Measurements from ENCODE around the gene ESD.
"Not testable (repeated sequence)": the region's sequence is repeated elsewhere in the genome, so short reads cannot be mapped to it uniquely, and the experiment has no call there.

Gene ESD

DNA sequence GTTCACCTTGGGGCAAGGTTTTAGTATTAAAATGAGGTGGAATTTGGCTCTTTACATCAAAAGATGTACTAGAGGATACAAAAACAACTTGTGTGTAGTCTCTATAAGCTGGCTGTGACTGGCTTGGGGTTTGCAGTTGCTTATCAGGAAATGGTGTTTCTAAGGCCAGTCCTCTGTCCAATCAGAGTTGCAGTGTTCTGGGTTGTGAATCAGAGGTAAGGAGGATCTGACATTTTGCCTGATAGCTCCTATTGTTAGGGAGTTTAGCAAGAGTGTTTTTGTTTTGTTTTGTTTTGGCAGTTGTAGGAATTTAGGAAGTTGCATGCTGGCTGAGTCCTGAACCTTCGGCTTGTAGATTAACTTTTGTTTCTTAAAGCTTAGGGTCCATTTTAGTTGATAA, 20.1 kb upstream of the ESD start:
- Histone ChIP-seq H3K27me3 (ENCODE audit: control insufficient read depth in 1 of 2, insufficient read depth in 2 of 2, low read length in 2 of 2) (no peaks in the 10 kb centered on the region), H3K27ac (ENCODE audit: low read length) (no peak overlapping the region), H3K9ac (ENCODE audit: low read length in 2 of 2) (no peak overlapping the region), H3K4me1 (ENCODE audit: control insufficient read depth, insufficient read depth, low read length) (no peaks in the 10 kb centered on the region), H3K4me3 (ENCODE audit: low read length in 2 of 2) (no peak overlapping the region), H3K9me3 (ENCODE audit: control insufficient read depth in 2 of 2, low read length in 2 of 2) (peaks cover 0 to 4% of the 10 kb centered on the region in 2 donors), H3K36me3 (ENCODE audit: control insufficient read depth in 2 of 2, insufficient read depth in 2 of 2, low read length in 2 of 2) (no peaks in the 10 kb centered on the region)

DNA sequence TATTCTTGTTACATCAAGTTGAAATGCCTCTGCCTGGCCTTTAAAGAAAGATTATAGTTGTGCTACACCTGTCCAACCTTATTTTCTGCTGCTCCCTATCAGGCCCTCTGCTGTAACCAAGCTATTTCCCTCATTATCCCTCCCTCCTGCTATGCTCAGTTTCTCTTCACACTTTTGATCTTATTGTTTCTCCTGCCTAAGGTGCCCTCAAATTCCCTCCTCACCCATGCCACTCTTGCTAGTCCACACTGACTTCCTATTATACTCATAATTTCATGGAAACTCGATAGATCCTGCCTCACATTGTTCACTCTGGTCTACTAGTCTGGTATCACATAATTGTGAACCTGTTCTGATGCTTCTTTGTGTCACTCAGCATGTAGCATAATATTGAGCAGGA, 19.4 kb upstream of the ESD start:
- no peaks in the 10 kb centered on the region for H3K4me1 ChIP-seq (ENCODE audit: control insufficient read depth, insufficient read depth, low read length)
- H3K27me3 ChIP-seq (ENCODE audit: control insufficient read depth in 1 of 2, insufficient read depth in 2 of 2, low read length in 2 of 2), result no peaks in the 10 kb centered on the region

DNA sequence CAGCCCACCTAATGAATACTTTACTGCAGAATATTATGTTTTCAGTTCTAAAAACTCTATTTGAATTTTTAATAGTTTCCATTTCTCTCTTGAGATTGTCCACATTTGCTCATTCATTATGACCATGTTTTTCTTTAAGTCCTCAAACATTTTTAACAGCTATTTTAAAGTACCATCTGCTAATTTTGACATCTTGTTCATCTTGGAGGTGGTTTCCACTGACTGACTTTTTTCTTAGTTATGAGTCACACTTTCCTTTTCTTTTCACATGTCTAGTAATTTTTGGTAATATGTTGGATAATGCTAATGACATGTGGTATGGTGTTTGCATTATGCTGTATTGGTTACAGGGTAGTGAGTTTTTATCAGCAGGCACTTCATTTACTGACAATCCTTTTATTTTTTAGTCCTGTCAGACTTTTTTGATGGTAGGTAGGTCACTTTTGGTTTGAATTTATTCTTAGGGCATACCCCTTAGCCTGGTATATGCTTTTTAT, 15.4 kb upstream of the ESD start:
- no peak overlapping the region for H3K4me3 ChIP-seq (ENCODE audit: low read length in 2 of 2)
- H3K4me1 ChIP-seq (ENCODE audit: control insufficient read depth, insufficient read depth, low read length), result no peaks in the 10 kb centered on the region
- H3K9me3 ChIP-seq (ENCODE audit: control insufficient read depth in 2 of 2, low read length in 2 of 2), result peaks cover 0 to 4% of the 10 kb centered on the region in 2 donors
- no peak overlapping the region for H3K9ac ChIP-seq (ENCODE audit: low read length in 2 of 2)
- no peak overlapping the region for H3K27ac ChIP-seq (ENCODE audit: low read length)
- H3K36me3 ChIP-seq (ENCODE audit: control insufficient read depth in 2 of 2, insufficient read depth in 2 of 2, low read length in 2 of 2), result no peaks in the 10 kb centered on the region
- no peaks in the 10 kb centered on the region for H3K27me3 ChIP-seq (ENCODE audit: control insufficient read depth in 1 of 2, insufficient read depth in 2 of 2, low read length in 2 of 2)

More for the DNA sequence above, 19.4 kb upstream of the ESD start:
- Histone ChIP-seq H3K36me3 (ENCODE audit: control insufficient read depth in 2 of 2, insufficient read depth in 2 of 2, low read length in 2 of 2) (no peaks in the 10 kb centered on the region), H3K9me3 (ENCODE audit: control insufficient read depth in 2 of 2, low read length in 2 of 2) (peaks cover 0 to 4% of the 10 kb centered on the region in 2 donors), H3K27ac (ENCODE audit: low read length) (no peak overlapping the region), H3K9ac (ENCODE audit: low read length in 2 of 2) (no peak overlapping the region), H3K4me3 (ENCODE audit: low read length in 2 of 2) (no peak overlapping the region)

DNA sequence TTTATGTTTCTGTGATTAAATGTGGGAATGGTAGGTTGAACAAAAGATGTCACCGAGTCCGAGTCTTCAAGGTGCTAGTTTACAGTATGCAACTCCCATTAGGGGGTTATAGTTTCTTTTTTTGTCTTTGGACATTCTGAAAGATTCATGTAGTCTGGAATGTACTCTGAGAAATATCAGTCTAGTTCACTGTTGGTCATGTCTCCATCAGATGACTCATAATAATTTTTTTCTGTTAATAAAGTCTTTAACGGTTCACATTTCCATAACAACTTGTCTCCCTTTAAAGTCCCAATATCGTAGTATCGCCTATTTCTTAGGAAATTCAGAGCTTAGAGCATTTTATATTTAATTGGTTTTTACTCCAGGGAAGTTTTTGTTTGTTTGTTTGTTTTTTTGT, 13.5 kb upstream of the ESD start:
- peaks cover 0 to 4% of the 10 kb centered on the region in 2 donors for H3K9me3 ChIP-seq (ENCODE audit: control insufficient read depth in 2 of 2, low read length in 2 of 2)
- no peak overlapping the region for H3K27ac ChIP-seq (ENCODE audit: low read length)
- no peaks in the 10 kb centered on the region for H3K27me3 ChIP-seq (ENCODE audit: control insufficient read depth in 1 of 2, insufficient read depth in 2 of 2, low read length in 2 of 2)
- no peak overlapping the region for H3K4me3 ChIP-seq (ENCODE audit: low read length in 2 of 2)
- no peak overlapping the region for H3K9ac ChIP-seq (ENCODE audit: low read length in 2 of 2)
- H3K4me1 ChIP-seq (ENCODE audit: control insufficient read depth, insufficient read depth, low read length), result no peaks in the 10 kb centered on the region
- no peaks in the 10 kb centered on the region for H3K36me3 ChIP-seq (ENCODE audit: control insufficient read depth in 2 of 2, insufficient read depth in 2 of 2, low read length in 2 of 2)

DNA sequence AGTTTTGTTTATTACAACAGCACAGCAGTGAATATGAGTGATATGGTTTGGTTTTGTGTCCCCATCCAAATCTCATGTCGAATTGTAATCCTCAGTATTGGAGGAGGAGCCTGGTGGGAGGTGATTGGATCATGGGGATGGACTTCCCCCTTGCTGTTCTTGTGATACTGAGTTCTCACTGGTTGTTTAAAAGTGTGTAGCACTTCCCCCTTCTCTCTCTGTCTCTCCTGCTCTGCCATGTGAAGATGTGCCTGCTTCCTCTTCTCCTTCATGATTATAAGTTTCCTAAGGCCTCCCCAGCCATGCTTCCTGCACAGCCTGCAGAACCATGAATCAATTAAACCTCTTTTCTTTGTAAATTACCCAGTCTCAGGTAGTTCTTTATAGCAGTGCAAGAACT, 8.0 kb upstream of the ESD start:
- H3K27ac ChIP-seq (ENCODE audit: low read length); H3K9me3 ChIP-seq (ENCODE audit: control insufficient read depth in 2 of 2, low read length in 2 of 2); H3K27me3 ChIP-seq (ENCODE audit: control insufficient read depth in 1 of 2, insufficient read depth in 2 of 2, low read length in 2 of 2); H3K36me3 ChIP-seq (ENCODE audit: control insufficient read depth in 2 of 2, insufficient read depth in 2 of 2, low read length in 2 of 2); H3K4me1 ChIP-seq (ENCODE audit: control insufficient read depth, insufficient read depth, low read length); H3K4me3 ChIP-seq (ENCODE audit: low read length in 2 of 2); H3K9ac ChIP-seq (ENCODE audit: low read length in 2 of 2): not testable (repeated sequence)

DNA sequence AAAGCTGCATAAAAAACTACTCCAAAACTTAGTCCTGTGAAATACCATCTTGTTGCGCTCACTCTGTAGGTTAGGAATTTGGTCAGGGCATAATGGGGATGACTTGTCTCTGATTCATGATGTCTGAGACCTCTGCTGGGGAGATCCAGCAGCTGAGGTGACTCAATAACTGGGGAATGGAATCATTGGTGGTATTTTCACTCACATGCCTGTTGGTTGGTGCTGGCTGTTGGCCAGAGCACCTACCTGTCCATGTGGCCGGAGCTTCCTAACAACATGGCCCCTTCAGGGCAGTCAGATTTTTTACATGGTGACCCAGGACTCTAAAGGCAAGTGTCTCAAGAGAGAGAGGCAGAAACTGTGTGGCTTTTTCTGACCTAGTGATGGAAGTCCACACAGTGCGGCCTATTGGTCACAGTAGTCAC, 7.4 kb upstream of the ESD start:
- Histone ChIP-seq H3K9ac (ENCODE audit: low read length in 2 of 2) (no peak overlapping the region), H3K4me3 (ENCODE audit: low read length in 2 of 2) (no peak overlapping the region), H3K4me1 (ENCODE audit: control insufficient read depth, insufficient read depth, low read length) (no peaks in the 10 kb centered on the region), H3K27ac (ENCODE audit: low read length) (no peak overlapping the region), H3K36me3 (ENCODE audit: control insufficient read depth in 2 of 2, insufficient read depth in 2 of 2, low read length in 2 of 2) (no peaks in the 10 kb centered on the region), H3K9me3 (ENCODE audit: control insufficient read depth in 2 of 2, low read length in 2 of 2) (no peaks in the 10 kb centered on the region), H3K27me3 (ENCODE audit: control insufficient read depth in 1 of 2, insufficient read depth in 2 of 2, low read length in 2 of 2) (no peaks in the 10 kb centered on the region)

DNA sequence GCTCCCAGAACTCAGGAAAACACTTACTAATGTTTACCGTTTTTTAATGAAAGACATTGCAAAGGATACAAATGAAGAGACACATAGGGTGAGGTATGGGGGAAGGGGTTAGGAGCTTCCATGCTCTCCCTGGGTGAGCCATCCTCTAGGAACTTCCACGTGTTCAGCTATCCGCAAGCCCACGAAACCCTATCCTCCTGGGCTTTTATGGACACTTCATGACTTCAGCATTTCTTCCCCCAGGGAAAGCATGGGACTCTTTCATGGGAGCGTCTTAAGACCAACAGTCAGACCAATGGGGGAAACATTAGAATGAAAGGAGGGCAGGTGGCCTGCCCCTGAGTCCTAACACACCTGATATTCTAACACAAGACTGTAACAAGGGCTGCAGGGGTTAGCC, 6.6 kb upstream of the ESD start:
- Histone ChIP-seq H3K36me3 (ENCODE audit: control insufficient read depth in 2 of 2, insufficient read depth in 2 of 2, low read length in 2 of 2) (no peaks in the 10 kb centered on the region), H3K27me3 (ENCODE audit: control insufficient read depth in 1 of 2, insufficient read depth in 2 of 2, low read length in 2 of 2) (no peaks in the 10 kb centered on the region), H3K4me1 (ENCODE audit: control insufficient read depth, insufficient read depth, low read length) (no peaks in the 10 kb centered on the region), H3K27ac (ENCODE audit: low read length) (no peak overlapping the region), H3K9me3 (ENCODE audit: control insufficient read depth in 2 of 2, low read length in 2 of 2) (no peaks in the 10 kb centered on the region), H3K4me3 (ENCODE audit: low read length in 2 of 2) (no peak overlapping the region), H3K9ac (ENCODE audit: low read length in 2 of 2) (no peak overlapping the region)

DNA sequence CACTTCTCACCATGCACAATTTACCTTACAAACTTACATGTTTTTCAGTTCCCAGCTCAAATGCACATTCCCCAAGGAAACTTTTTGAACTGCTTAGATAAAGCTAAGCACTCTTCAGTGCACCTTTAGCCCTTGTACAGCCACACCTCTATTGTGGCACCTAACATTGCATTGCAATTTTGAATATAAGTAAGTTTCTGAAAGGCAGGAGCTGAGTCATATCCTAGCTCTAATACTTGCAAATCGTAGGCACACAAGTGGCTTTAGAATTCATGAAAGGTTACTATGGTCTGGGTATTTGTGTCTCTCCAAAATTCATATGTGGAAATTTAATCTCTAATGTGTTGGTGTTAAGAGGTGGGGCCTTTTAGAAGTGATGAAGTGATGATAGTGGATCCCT, 4.9 kb upstream of the ESD start:
- no peak overlapping the region for H3K4me3 ChIP-seq (ENCODE audit: low read length in 2 of 2)
- no peak overlapping the region for H3K9ac ChIP-seq (ENCODE audit: low read length in 2 of 2)
- H3K4me1 ChIP-seq (ENCODE audit: control insufficient read depth, insufficient read depth, low read length), result peaks cover 10% of the 10 kb centered on the region
- no peak overlapping the region for H3K27ac ChIP-seq (ENCODE audit: low read length)
- H3K36me3 ChIP-seq (ENCODE audit: control insufficient read depth in 2 of 2, insufficient read depth in 2 of 2, low read length in 2 of 2), result no peaks in the 10 kb centered on the region
- no peaks in the 10 kb centered on the region for H3K27me3 ChIP-seq (ENCODE audit: control insufficient read depth in 1 of 2, insufficient read depth in 2 of 2, low read length in 2 of 2)
- H3K9me3 ChIP-seq (ENCODE audit: control insufficient read depth in 2 of 2, low read length in 2 of 2), result no peaks in the 10 kb centered on the region

DNA sequence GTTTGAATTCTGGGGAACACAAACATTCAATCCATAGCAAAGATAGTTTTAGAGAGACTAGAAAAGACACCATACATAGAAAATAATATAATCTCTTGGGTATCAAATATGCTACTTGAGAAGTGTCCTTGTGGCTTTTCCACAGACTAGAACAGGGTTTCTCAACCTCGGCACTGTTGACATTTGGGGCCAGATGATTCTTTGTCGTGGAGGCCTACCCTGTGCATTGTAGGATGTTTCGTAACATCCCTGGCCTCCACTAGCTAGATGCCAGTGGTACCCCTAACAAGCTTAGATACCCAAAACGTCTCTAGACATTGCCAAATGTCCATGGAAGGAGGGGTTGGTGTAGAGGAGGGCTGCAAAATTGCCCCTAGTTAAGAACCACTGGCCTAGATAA, 2.2 kb upstream of the ESD start:
- no peak overlapping the region for H3K9ac ChIP-seq (ENCODE audit: low read length in 2 of 2)
- H3K36me3 ChIP-seq (ENCODE audit: control insufficient read depth in 2 of 2, insufficient read depth in 2 of 2, low read length in 2 of 2), result no peaks in the 10 kb centered on the region
- no peaks in the 10 kb centered on the region for H3K9me3 ChIP-seq (ENCODE audit: control insufficient read depth in 2 of 2, low read length in 2 of 2)
- H3K27ac ChIP-seq (ENCODE audit: low read length), result no peak overlapping the region
- H3K27me3 ChIP-seq (ENCODE audit: control insufficient read depth in 1 of 2, insufficient read depth in 2 of 2, low read length in 2 of 2), result no peaks in the 10 kb centered on the region
- no peak overlapping the region for H3K4me3 ChIP-seq (ENCODE audit: low read length in 2 of 2)
- peaks cover 20% of the 10 kb centered on the region for H3K4me1 ChIP-seq (ENCODE audit: control insufficient read depth, insufficient read depth, low read length)

DNA sequence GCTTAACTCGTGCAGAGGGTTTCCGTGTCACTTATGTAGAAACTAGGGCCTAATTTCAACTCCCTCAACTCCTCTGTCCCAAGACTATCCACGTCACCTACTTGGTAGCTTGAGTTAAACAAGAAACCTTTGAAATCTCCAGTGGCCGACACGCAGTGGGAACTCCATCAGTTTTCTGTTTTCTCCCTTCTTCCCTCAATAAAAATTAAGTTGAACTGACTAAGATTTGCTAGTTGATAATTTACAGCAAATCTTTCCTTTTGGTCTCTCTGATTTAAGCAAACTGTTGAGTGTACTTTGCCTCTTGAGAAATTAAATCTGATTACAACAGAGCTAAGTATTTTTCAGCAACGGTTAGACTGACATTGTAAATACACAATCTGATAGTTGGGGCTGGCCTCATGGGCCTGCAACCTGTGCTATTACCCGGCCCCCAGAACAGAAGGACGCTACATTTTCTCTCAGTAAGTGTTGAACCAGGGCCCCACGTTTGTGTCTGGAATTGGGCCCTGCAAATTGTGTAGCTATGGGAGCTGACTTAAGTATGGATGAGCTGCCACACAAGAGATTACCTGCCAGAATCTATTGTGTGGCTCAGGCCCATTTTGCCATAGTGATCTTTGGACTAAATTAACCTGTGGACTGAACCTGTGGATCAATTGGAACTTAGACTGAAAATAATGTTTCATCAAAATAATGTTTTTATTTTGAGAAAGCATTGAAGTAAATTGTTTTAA, 708 bp upstream of the ESD start:
- Histone ChIP-seq H3K4me3 (ENCODE audit: low read length in 2 of 2) (peak overlapping the region; percentile 66 to 90), H3K36me3 (ENCODE audit: control insufficient read depth in 2 of 2, insufficient read depth in 2 of 2, low read length in 2 of 2) (no peaks in the 10 kb centered on the region), H3K9ac (ENCODE audit: low read length in 2 of 2) (peak overlapping the region; percentile 74 to 89), H3K27ac (ENCODE audit: low read length) (peak overlapping the region; percentile 86), H3K27me3 (ENCODE audit: control insufficient read depth in 1 of 2, insufficient read depth in 2 of 2, low read length in 2 of 2) (no peaks in the 10 kb centered on the region), H3K9me3 (ENCODE audit: control insufficient read depth in 2 of 2, low read length in 2 of 2) (no peaks in the 10 kb centered on the region), H3K4me1 (ENCODE audit: control insufficient read depth, insufficient read depth, low read length) (peaks cover 20% of the 10 kb centered on the region)

DNA sequence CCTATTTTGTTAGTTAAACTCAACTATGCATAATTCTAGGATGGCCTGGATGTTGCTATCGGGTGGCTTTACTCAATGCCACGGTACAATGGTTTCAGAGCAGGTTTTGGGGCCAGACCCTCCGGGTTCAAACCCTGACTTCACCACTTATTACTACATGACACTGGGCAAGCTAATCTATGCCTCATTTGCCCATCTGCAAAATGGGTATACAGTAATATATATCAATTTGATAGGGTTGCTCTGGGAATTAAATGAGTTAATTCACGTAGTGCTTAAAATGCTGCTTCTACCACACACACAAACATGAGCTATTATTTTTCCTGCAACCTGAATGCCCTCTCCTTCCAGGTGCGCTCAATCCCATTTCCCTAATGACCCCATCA, 839 bp downstream of the ESD start:
- H3K27ac ChIP-seq (ENCODE audit: low read length), result peak overlapping the region; percentile 86
- no peaks in the 10 kb centered on the region for H3K27me3 ChIP-seq (ENCODE audit: control insufficient read depth in 1 of 2, insufficient read depth in 2 of 2, low read length in 2 of 2)
- H3K4me3 ChIP-seq (ENCODE audit: low read length in 2 of 2), result peak overlapping the region; percentile 66 to 90
- no peaks in the 10 kb centered on the region for H3K9me3 ChIP-seq (ENCODE audit: control insufficient read depth in 2 of 2, low read length in 2 of 2)
- H3K9ac ChIP-seq (ENCODE audit: low read length in 2 of 2), result peak overlapping the region; percentile 74 to 89
- H3K36me3 ChIP-seq (ENCODE audit: control insufficient read depth in 2 of 2, insufficient read depth in 2 of 2, low read length in 2 of 2), result no peaks in the 10 kb centered on the region
- H3K4me1 ChIP-seq (ENCODE audit: control insufficient read depth, insufficient read depth, low read length), result peaks cover 20% of the 10 kb centered on the region

Measured in stomach smooth muscle (tissue), 2 donors.